ENCODE data around the gene APOBEC3F.
"Not testable (repeated sequence)": the region's sequence is repeated elsewhere in the genome, so short reads cannot be mapped to it uniquely, and the experiment has no call there.

The APOBEC3F gene

GRCh38 chr22:39076155-39077025 is 35.7 kb downstream of the APOBEC3F start:
- DNase-seq = not testable (repeated sequence)

DNA sequence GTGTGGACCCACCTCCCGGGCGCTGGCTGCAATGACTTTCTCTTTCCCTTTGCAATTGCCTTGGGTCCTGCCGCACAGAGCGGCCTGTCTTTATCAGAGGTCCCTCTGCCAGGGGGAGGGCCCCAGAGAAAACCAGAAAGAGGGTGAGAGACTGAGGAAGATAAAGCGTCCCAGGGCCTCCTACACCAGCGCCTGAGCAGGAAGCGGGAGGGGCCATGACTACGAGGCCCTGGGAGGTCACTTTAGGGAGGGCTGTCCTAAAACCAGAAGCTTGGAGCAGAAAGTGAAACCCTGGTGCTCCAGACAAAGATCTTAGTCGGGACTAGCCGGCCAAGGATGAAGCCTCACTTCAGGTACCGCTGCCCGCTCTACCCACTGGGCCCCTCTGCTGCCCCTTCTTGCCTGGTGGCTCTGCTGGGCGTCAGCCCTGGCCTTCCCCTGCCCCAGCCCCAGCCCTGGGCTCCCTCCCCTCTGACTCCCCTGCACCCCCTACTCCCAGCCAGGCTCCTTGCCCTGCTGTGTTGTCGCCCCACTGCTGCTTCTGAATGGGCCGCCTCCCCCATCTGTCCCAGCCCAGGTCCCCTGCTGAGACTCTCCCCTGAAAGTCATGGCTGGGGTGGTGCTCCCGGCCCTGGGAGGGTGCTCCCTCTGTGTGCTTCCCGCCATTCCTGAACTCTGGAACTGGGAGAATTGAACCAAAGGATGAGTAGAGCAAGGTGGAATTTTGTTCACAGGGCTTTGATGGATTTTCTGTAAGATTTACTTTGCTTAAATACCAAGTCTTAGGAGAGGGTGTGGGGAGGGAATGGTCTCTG is 36.6 kb downstream of the APOBEC3F start, which contains the start of gene APOBEC3G:
APOBEC3G (plus strand) TSS at position 250 of the 815 bp plus-strand sequence; CDS start at position 337, 87 bp downstream.
- DNase-seq = not testable (repeated sequence)

- not testable (repeated sequence) for DNase-seq
Measured at GRCh38 chr22:39077912-39078311, 37.2 kb downstream of the APOBEC3F start.

GRCh38 chr22:39078329-39078728 is 37.7 kb downstream of the APOBEC3F start:
- no peak for DNase-seq

DNA sequence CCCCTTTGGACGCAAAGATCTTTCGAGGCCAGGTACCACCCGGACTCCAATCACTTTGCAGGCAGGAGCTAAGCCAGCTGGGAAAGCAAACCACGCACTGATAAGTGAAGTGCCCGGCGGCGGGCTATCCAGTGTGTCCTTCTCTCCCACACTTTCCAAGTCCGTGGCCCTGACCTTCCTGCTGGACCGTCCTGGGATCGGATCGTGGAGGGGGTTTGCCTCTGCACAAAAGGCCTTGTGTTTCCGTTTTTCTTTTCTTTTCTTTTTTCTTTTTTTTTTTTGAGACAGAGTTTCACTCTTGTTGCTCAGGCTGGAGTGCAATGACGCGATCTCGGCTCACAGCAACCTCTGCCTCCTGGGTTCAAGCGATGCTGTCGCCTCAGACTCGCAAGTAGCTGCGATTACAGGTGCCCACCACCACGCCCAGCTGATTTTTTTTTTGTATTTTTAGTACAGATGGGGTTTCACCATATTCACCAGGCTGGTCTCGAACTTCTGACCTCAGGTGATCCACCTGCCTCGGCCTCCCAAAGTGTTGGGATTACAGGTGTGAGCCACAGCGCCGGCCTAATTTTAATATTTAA is 38.5 kb downstream of the APOBEC3F start:
- DNase-seq = not testable (repeated sequence)

- no peak for DNase-seq
Measured at GRCh38 chr22:39080052-39080762, 39.5 kb downstream of the APOBEC3F start.

DNA sequence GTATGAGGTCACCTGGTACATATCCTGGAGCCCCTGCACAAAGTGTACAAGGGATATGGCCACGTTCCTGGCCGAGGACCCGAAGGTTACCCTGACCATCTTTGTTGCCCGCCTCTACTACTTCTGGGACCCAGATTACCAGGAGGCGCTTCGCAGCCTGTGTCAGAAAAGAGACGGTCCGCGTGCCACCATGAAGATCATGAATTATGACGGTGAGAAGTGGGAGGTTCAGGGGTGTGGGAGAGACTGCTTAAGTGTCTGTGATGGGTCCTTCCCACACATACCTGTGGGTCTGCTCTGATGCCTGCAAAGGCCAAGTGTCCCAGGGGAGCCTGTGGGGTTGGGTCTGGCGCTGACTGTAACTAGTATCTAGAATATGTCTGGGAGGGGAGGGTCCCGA is 40.4 kb downstream of the APOBEC3F start:
- no peak for DNase-seq

DNA sequence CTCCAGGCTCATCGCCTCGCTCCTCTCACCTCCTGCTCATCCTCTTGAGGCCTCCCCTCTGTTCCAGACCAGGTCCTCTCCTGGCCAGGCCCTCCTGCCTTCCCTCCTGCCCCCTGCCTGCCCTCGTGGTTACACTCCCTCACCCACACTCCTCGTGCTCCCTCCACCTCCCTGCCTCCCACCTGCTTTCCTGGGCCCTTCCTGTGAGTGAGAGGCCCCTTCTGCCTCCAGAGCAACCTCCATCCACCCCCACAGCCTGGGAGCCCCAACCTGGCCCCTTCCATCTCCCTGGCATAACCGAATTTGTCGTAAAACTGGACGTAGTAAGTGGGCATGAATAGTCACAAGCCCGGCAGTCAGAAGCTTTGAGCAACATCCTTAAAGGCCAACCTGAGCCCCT is 40.9 kb downstream of the APOBEC3F start:
- DNase-seq = no peak

DNA sequence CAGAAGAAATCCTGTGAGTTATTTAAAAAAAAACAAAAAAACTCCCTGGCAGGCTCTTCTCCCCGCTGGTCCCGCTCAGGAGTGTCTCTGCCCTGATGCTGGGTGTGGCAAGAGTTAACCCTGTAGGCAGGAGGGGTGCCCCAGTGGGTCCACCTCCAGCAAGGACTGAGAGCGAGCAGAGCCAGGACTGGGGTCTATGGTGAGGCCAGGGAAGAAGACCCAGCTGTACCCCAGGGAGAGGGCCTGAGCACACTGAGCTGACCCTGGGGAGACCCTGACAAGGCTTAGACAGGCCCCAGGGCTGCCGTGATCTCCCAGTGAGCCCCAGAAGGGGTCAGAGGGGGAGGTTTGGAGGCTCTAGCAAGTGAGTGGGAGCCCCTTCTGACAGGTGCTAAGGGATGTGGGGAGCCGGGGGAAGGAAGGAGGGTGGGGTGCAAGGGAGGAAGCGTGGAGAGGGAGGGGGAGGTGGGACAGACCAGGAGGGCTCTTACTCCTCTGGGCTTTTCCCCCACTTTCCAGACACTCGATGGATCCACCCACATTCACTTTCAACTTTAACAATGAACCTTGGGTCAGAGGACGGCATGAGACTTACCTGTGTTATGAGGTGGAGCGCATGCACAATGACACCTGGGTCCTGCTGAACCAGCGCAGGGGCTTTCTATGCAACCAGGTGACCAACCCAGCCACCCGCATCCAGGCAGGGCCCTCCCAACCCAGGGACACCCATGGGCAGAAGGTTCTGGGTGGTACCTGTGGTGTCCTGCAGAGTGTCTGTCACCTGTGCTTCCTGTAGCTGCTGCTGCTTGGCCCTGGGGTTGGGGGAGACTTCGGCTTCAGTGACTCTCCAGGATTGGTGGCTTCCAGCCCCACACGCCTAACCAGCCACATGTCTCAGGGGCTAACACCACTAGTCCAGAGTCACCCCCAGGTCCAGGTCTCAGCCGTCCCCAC is 42.8 kb downstream of the APOBEC3F start:
- no peak for DNase-seq

GRCh38 chr22:39084666-39085065 is 44.0 kb downstream of the APOBEC3F start:
- DNase-seq = no peak

GRCh38 chr22:39087098-39087497 is 46.4 kb downstream of the APOBEC3F start:
- no peak for DNase-seq

GRCh38 chr22:39087881-39088684 is 47.4 kb downstream of the APOBEC3F start:
- DNase-seq = peak; percentile 1

GRCh38 chr22:39088685-39089032 is 48.0 kb downstream of the APOBEC3F start:
- no peak for DNase-seq

DNA sequence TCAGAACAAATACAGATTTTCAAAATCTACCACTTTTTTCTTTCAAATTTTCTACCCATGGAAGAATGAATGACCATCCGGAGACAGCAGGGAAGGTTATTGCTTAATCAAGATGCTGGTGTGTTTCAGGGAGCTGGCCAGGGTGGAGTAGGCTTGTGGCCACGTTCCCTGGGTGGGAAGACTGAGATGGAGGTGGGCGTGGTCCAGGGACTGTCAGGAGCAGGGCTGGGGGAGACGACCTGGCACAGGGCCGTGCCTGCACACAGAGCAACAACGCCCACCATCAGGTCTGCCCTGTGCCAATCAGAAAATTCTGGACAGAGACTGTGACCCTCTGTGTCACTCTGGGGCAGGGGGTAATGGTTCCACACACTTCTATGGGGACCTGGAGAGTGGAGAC is 49.3 kb downstream of the APOBEC3F start:
- no peak for DNase-seq

DNA sequence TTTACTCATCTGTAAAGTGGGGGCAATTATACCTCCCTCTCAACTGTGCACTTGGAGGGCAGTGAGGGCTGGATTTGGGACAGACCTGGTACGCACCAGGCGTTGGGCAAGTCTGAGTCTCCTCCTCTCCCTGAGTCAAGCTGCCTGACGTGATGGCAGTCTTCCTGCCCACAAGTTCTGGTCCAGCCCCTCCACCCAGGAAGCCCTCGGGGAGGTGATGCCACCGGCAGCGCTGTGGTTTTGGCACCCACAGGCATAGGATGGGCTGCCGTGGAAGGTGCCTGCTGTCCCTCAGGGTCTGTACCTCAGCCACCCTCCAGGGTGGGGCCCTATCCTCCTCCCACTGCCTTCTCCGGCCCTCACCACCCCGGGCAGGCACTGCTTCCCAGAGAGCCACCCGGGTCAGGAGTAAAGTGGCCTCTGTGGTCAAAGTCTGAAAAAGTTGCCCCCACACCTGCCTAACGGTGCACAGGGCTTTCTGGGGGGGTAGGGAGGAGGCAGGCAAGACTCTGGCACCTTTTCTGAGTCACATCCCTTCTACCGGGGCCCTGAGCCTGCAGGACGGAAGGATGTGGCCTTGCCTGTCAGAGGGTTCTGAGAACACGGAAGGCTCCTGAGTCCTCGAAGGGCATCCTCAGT is 49.9 kb downstream of the APOBEC3F start:
- no peak for DNase-seq

DNA sequence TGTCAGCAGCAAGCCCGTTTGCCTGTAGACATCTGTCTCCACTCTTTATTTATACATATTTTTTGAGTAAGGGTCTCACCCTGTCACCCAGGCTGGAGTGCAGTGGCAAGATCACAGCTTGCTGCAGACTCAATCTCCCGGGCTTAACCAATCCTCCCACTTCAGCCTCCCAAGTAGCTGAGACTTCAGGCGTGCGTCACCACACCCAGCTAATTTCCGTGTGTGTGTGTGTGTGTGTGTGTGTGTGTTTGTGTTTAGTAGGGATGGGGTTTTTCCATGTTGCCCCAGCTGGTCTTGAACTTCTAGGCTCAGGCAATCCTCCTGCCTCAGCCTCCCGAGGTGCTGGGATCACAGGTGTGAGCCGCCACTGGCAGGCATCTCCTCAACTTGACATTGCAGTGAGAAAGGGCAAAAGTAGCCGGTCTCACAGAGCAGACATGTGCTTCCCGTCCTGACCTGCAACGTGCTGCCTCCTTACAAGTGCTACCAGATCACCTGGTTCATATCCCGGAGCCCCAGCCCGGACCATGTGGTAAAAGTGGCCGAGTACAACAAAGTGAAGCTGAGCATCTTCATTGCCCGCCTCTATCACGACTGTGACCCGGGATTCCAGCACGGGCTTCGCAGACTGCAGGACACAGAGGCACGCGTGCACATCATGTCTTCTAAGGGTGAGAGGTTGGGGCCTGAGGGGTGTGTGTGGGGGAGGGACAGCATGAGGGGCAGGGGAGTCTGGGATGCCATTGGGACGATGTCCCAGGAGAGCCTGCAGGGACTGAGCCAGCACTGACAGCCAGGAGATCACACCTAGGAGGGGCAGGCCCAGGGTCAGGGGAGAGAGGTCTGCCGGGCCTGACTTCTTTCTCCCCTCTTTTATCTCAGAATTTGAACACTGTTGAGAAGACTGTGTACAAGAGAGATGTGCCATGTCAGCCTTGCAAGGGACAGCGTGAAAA is 50.7 kb downstream of the APOBEC3F start:
- DNase-seq = no peak

- DNase-seq = no peak
Measured at GRCh38 chr22:39092111-39092862, 51.6 kb downstream of the APOBEC3F start.

DNA sequence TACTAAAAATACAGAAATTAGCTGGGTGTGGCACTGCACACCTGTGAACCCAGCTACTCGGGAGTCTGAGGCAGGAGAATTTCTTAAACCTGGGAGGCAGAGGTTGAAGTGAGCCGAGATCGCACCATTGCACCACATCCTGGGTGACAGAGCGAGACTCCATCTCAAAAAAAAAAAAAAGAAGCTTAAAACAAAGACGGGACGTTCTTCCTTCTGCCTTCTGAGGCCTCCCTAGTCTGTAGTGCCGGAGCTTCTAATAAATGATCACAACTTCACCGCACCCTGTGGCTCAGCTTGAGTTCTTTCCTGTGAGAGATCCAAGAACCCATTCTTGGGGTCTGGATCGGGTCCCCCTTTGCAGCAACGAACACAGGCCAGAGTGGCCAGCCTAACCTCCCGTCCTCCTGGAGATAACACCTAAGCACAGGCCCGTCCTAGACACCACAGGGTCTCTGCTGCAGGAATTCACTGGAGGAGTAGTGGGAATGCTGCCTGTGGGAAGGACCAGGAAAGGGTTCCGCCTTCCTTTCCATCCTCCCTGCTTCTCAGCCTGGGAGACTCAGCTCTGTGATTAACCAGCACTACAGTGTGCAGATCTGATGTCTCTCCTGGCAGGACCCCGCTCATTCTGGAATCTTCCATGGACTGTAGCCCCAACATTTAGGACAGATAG is 54.2 kb downstream of the APOBEC3F start:
- no peak for DNase-seq
